Measurements from ENCODE around the gene GCK. TPM values are rescaled to one million over a fixed set of nuclear protein-coding genes. Genes with fewer than 3 reads are reported as not detected.

Gene GCK
- total RNA-seq, 2 experiments from 2014 or later, result 0.16 TPM; not detected in 1

DNA sequence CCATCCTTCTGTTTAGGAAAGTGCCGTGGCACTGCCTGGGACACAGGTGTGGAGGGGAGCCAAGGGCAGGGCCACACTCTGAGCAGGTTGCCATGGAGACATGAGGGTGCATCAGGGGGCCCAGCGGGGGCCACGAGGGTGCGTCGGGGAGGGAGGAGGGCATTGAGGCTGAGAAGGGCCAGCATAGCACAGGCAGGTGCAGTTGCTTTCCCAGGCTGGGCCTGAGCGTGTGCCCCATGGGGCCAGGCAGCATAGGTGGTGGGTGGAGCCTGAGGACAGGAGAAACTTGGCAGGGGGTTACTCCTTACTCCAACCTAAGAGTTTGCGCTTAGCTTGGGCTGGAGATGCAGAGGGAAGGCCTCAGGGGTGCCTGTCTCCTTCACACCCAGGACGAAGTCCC is 26.8 kb upstream of the GCK start:
- ChIA-PET POLR2A (no interaction called here), CTCF (ENCODE audit: unreplicated experiment) (no interaction called here)
- Histone ChIP-seq H3K27ac (ENCODE audit: low read depth, low read length, poor library complexity, severe bottlenecking) (no peak overlapping the region), H3K79me2 (ENCODE audit: insufficient read depth, low read depth, low read length) (no peaks in the 10 kb centered on the region), H3K4me3 (ENCODE audit: low read depth, low read length, poor library complexity, severe bottlenecking) (no peak overlapping the region), H3K4me2 (ENCODE audit: low read length) (no peak overlapping the region), H3K9me2 (ENCODE audit: insufficient read depth, low read length) (no peaks in the 10 kb centered on the region), H3K36me3 (ENCODE audit: insufficient read depth, low read length) (peaks cover 24% of the 10 kb centered on the region), H3K4me1 (ENCODE audit: insufficient read depth, low read length, poor library complexity, severe bottlenecking) (peaks cover 14% of the 10 kb centered on the region), H3K9me3 (ENCODE audit: low read length) (no peaks in the 10 kb centered on the region), H4K20me1 (ENCODE audit: insufficient read depth, low read length) (no peaks in the 10 kb centered on the region), H2AFZ (ENCODE audit: low read length) (no peak overlapping the region)
- TF ChIP-seq, protein P1, sequence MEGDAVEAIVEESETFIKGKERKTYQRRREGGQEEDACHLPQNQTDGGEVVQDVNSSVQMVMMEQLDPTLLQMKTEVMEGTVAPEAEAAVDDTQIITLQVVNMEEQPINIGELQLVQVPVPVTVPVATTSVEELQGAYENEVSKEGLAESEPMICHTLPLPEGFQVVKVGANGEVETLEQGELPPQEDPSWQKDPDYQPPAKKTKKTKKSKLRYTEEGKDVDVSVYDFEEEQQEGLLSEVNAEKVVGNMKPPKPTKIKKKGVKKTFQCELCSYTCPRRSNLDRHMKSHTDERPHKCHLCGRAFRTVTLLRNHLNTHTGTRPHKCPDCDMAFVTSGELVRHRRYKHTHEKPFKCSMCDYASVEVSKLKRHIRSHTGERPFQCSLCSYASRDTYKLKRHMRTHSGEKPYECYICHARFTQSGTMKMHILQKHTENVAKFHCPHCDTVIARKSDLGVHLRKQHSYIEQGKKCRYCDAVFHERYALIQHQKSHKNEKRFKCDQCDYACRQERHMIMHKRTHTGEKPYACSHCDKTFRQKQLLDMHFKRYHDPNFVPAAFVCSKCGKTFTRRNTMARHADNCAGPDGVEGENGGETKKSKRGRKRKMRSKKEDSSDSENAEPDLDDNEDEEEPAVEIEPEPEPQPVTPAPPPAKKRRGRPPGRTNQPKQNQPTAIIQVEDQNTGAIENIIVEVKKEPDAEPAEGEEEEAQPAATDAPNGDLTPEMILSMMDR (conservative IDR thresholded peaks at IDR 0.05; ENCODE audit: low read length), result no peak
- no peak for TF ChIP-seq EZH2phosphoT487 (IDR thresholded peaks at IDR 0.05; ENCODE audit: borderline replicate concordance, low read depth, low read length)
- intact Hi-C loops (cut with micrococcal nuclease; ENCODE audit: unreplicated experiment), result no loop called here
- DNase-seq (ENCODE audit: low spot score), result no peak
- BruUV-seq (replicated peaks), result no TSS peak

DNA sequence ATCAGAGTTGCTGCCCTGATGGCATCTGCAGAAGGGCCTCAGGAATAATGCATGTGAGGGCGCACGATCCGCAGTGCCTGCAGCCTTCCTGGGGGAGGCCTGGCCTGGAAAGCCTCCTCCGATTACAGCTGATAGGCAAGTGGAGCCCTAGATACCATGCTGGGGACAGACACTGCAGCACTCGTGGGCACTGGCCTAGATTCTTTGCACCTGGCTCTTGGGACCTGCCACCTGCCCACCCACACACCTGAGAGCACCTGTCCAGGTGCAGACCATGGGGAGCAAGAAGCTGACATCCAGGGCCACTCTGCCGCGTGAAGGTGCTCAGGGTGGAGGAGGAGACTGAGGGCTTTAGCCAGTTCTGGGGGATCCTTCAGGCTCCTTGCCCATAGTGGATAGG is 26.3 kb upstream of the GCK start:
- Histone ChIP-seq H3K4me3 (ENCODE audit: low read depth, low read length, poor library complexity, severe bottlenecking) (no peak overlapping the region), H3K9me3 (ENCODE audit: low read length) (no peaks in the 10 kb centered on the region), H3K79me2 (ENCODE audit: insufficient read depth, low read depth, low read length) (no peaks in the 10 kb centered on the region), H3K4me1 (ENCODE audit: insufficient read depth, low read length, poor library complexity, severe bottlenecking) (peaks cover 14% of the 10 kb centered on the region), H3K27ac (ENCODE audit: low read depth, low read length, poor library complexity, severe bottlenecking) (no peak overlapping the region), H3K9me2 (ENCODE audit: insufficient read depth, low read length) (no peaks in the 10 kb centered on the region), H2AFZ (ENCODE audit: low read length) (no peak overlapping the region), H3K36me3 (ENCODE audit: insufficient read depth, low read length) (peaks cover 29% of the 10 kb centered on the region), H3K4me2 (ENCODE audit: low read length) (no peak overlapping the region), H4K20me1 (ENCODE audit: insufficient read depth, low read length) (no peaks in the 10 kb centered on the region)
- intact Hi-C loops (cut with micrococcal nuclease; ENCODE audit: unreplicated experiment), result no loop called here
- POLR2A ChIA-PET, result interaction anchor here (0.6 kb wide), 1 partner anchor 259 kb away, joined by 3 read pairs; no protein-coding TSS in a partner anchor
- TF ChIP-seq, protein P1 (conservative IDR thresholded peaks at IDR 0.05; ENCODE audit: low read length), result no peak
- TF ChIP-seq EZH2phosphoT487 (IDR thresholded peaks at IDR 0.05; ENCODE audit: borderline replicate concordance, low read depth, low read length), result no peak
- BruUV-seq (replicated peaks), result no TSS peak
- DNase-seq (ENCODE audit: low spot score), result no peak
- CTCF ChIA-PET (ENCODE audit: unreplicated experiment), result no interaction called here

DNA sequence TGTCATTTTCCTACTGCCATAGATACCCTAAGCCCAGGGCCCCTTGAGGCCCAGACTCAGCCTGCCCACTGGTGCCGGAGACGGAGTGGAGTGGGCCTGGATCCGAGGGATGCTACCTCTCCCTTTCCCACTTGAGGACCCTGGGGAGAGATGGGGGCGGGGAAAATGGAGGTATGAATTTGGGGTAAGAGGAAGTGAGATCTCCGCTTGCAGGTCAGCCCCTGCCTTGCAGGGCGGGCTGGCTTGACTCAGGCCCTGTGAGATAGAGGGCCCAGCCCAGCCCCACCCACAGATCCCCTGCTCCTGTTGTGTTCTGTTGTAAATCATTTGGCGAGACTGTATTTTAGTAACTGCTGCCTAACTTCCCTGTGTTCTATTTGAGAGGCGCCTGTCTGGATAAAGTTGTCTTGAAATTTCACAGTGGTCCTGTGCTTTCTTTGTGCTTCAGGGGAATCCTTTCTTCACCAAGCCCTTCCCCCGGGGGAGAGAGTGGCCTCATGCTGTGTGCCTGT is 24.7 kb upstream of the GCK start:
- H4K20me1 ChIP-seq (ENCODE audit: insufficient read depth, low read length), result no peaks in the 10 kb centered on the region
- ChIA-PET POLR2A (interaction anchor here (1.4 kb wide), 1 partner anchor 13 kb away, joined by 4 read pairs; no protein-coding TSS in a partner anchor), CTCF (ENCODE audit: unreplicated experiment) (interaction anchor here (1.2 to 1.4 kb wide), 2 partner anchors 11 to 27 kb away, joined by 4 to 8 read pairs; no protein-coding TSS in a partner anchor)
- intact Hi-C loops (cut with micrococcal nuclease; ENCODE audit: unreplicated experiment), result loop anchor here (1.0 kb wide), 1 partner anchor 263 kb away; no protein-coding TSS in a partner anchor
- H2AFZ ChIP-seq (ENCODE audit: low read length), result no peak overlapping the region
- H3K27ac ChIP-seq (ENCODE audit: low read depth, low read length, poor library complexity, severe bottlenecking), result peak overlapping the region; percentile 29
- H3K4me3 ChIP-seq (ENCODE audit: low read depth, low read length, poor library complexity, severe bottlenecking), result no peak overlapping the region
- peaks cover 14% of the 10 kb centered on the region for H3K4me1 ChIP-seq (ENCODE audit: insufficient read depth, low read length, poor library complexity, severe bottlenecking)
- H3K36me3 ChIP-seq (ENCODE audit: insufficient read depth, low read length), result peaks cover 43% of the 10 kb centered on the region
- no TSS peak for BruUV-seq (replicated peaks)
- no peaks in the 10 kb centered on the region for H3K9me2 ChIP-seq (ENCODE audit: insufficient read depth, low read length)
- H3K9me3 ChIP-seq (ENCODE audit: low read length), result no peaks in the 10 kb centered on the region
- no peaks in the 10 kb centered on the region for H3K79me2 ChIP-seq (ENCODE audit: insufficient read depth, low read depth, low read length)
- peak overlapping the region; percentile 32 for H3K4me2 ChIP-seq (ENCODE audit: low read length)
- peak; percentile 26 for DNase-seq (ENCODE audit: low spot score)
- TF ChIP-seq EZH2phosphoT487 (IDR thresholded peaks at IDR 0.05; ENCODE audit: borderline replicate concordance, low read depth, low read length), result no peak
- TF ChIP-seq, protein P1 (conservative IDR thresholded peaks at IDR 0.05; ENCODE audit: low read length), result no peak

All from OCI-LY7 (cell line).